Stimulated activated CD8-positive, alpha-beta memory T cell treated with anti-CD3 and anti-CD28 coated beads, Interleukin-7, amount 100 ng/mL, for 24 hours (primary cell): ENCODE results near the gene CCS.
"Not testable (repeated sequence)": the region's sequence is repeated elsewhere in the genome, so short reads cannot be mapped to it uniquely, and the experiment has no call there.

Source experiments
- DNase-seq: peaks from one replicate; pipeline ENCODE4 v3.0.0-alpha.2; 2020; ENCODE audit warnings: low read depth

CCS gene

GRCh38 chr11:66591175-66591574, 1.8 kb upstream of the CCS start:
- no peak for DNase-seq

- no peak for DNase-seq
Measured at GRCh38 chr11:66593303-66593635, 284 bp downstream of the CCS start.

- DNase-seq = no peak
Measured at GRCh38 chr11:66593650-66594049, 665 bp downstream of the CCS start.

- DNase-seq = no peak
Measured at GRCh38 chr11:66595245-66595904, 2.4 kb downstream of the CCS start.

- no peak for DNase-seq
Measured at GRCh38 chr11:66598993-66599392, 6.0 kb downstream of the CCS start.

- DNase-seq = no peak
Measured at GRCh38 chr11:66600219-66600618, 7.2 kb downstream of the CCS start.

- DNase-seq = no peak
Measured at GRCh38 chr11:66600631-66601233, 7.7 kb downstream of the CCS start.

- DNase-seq = no peak
Measured at GRCh38 chr11:66603072-66603471, 10.1 kb downstream of the CCS start.

GRCh38 chr11:66604155-66604554, 11.2 kb downstream of the CCS start:
- no peak for DNase-seq

- DNase-seq = not testable (repeated sequence)
Measured at GRCh38 chr11:66606608-66607007, 13.6 kb downstream of the CCS start.

- no peak for DNase-seq
Measured at GRCh38 chr11:66607126-66607834, 14.3 kb downstream of the CCS start.

- no peak for DNase-seq
Measured at GRCh38 chr11:66609721-66610617, 17.0 kb downstream of the CCS start.

GRCh38 chr11:66612458-66612857, 19.5 kb downstream of the CCS start:
- DNase-seq = no peak

- no peak for DNase-seq
Measured at GRCh38 chr11:66614073-66614472, 21.1 kb downstream of the CCS start.

- DNase-seq = peak; percentile 93
Measured at GRCh38 chr11:66616379-66617154, 23.6 kb downstream of the CCS start, which contains the start of gene RBM14. Gene RBM14, plus strand, starts transcription at chr11:66616630. Its CDS starts 91 bp downstream, at chr11:66616721.

GRCh38 chr11:66617155-66617834, 24.3 kb downstream of the CCS start:
- DNase-seq = no peak

- no peak for DNase-seq
Measured at GRCh38 chr11:66619080-66619554, 26.1 kb downstream of the CCS start.

- DNase-seq = no peak
Measured at GRCh38 chr11:66624450-66624849, 31.5 kb downstream of the CCS start.

GRCh38 chr11:66625041-66625751, 32.2 kb downstream of the CCS start:
- no peak for DNase-seq

GRCh38 chr11:66625752-66626149, 32.8 kb downstream of the CCS start:
- no peak for DNase-seq
